ENCODE measurements around the gene CPAMD8. TPM values are rescaled to one million over a fixed set of nuclear protein-coding genes. Genes with fewer than 3 reads are reported as not detected.

CPAMD8 gene
- total and polyA plus RNA-seq, 9 of the 15 experiments (the other 6 are each of a cell fraction or from before 2014, with no cell fraction given) = 0.20 to 2.1 (median 1.3) TPM

DNA sequence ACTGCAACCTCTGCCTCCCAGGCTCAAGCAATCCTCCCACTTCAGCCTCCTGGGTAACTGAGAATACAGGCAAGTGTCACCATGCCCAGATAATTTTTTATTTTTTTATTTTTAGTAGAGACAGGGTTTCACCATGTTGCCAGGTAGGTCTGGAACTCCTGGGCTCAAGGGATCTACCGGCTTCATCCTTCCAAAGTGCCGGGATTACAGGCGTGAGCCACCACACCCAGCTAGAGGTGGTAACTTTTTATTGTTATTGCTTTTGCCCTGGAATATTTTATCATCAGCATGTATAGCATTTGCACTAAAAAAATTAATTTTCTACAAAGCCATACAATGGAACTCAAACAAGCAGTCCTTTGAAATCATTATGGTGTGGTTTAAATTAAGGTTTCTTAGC is 34.6 kb upstream of the CPAMD8 start (continued):
- no peak for TF ChIP-seq ZNF507 (tag; conservative IDR thresholded peaks at IDR 0.05)
- TF ChIP-seq MTF1 (CRISPR knock-in tag; IDR thresholded peaks at IDR 0.05; ENCODE audit: borderline replicate concordance) = no peak
- no peak for TF ChIP-seq CHD1 (IDR thresholded peaks at IDR 0.05; ENCODE audit: low read length)

GRCh38 chr19:17060802-17061201 is 34.2 kb upstream of the CPAMD8 start:
- no peaks in the 10 kb centered on the region for H3K27me3 ChIP-seq (ENCODE audit: control insufficient read depth in 2 of 2, insufficient read depth in 2 of 2, low read length in 2 of 2)
- intact Hi-C loops (cut with micrococcal nuclease) = no loop called here
- ATAC-seq (no peak), DNase-seq (ENCODE audit: extremely low read depth in 1 of 4, low spot score in 3 of 4) (no peak), FAIRE-seq (no peak)
- WGBS (ENCODE audit: insufficient coverage, low coverage, missing lambda C conversion rate) = 91% methylated on average over 3 of the region's 3 CpGs
- CTCF ChIA-PET (ENCODE audit: low intra/inter-chr PET ratio) = no interaction called here
- H3K79me2 ChIP-seq (ENCODE audit: control insufficient read depth, insufficient read depth, low read length) = peaks cover 41% of the 10 kb centered on the region
- in situ Hi-C loops (cut with MboI) = loop anchor here (10.0 kb wide), 1 partner anchor 324 kb away; no protein-coding TSS in a partner anchor
- H3K9me1 ChIP-seq (ENCODE audit: control insufficient read depth, insufficient read depth, low read length) = no peaks in the 10 kb centered on the region
- no peak overlapping the region for H2AFZ ChIP-seq (ENCODE audit: low read depth, low read length)
- no peak overlapping the region for H3K4me2 ChIP-seq (ENCODE audit: insufficient read depth, low read length)
- H3K4me3 ChIP-seq = no peak overlapping the region
- H3K36me3 ChIP-seq (ENCODE audit: control insufficient read depth, insufficient read depth, low read length) = peaks cover 89% of the 10 kb centered on the region
- no TSS peak for BruUV-seq (replicated peaks)
- no peaks in the 10 kb centered on the region; the same call in 1 of the 2 replicates for H4K20me1 ChIP-seq (replicated peaks; ENCODE audit: control insufficient read depth, insufficient read depth, low read length)
- H3K27ac ChIP-seq (ENCODE audit: extremely low read depth, low read depth, low read length) = no peak overlapping the region
- POLR2A ChIA-PET = no interaction called here
- H3K9me3 ChIP-seq (replicated peaks; ENCODE audit: control insufficient read depth, insufficient read depth, low read depth, low read length) = no peaks in the 10 kb centered on the region
- no peaks in the 10 kb centered on the region for H3K4me1 ChIP-seq (replicated peaks in 1 of 2; ENCODE audit: control insufficient read depth in 2 of 2, insufficient read depth in 2 of 2, low read length in 2 of 2)
- no peak overlapping the region for H3K9ac ChIP-seq (ENCODE audit: insufficient read depth in 1 of 2, low read depth in 2 of 2, low read length in 2 of 2)
- TF ChIP-seq GTF3C2 (IDR thresholded peaks at IDR 0.05; ENCODE audit: borderline replicate concordance, extremely low read depth, insufficient read length) (no peak), DDX20 (tag; IDR thresholded peaks at IDR 0.05; ENCODE audit: low read depth) (no peak), HDGF (IDR thresholded peaks at IDR 0.05) (no peak), EZH2 (IDR thresholded peaks at IDR 0.05; ENCODE audit: borderline replicate concordance, low read depth, low read length) (no peak), GABPB1 (CRISPR knock-in tag; IDR thresholded peaks at IDR 0.05) (no peak), MYNN (IDR thresholded peaks at IDR 0.05) (no peak), MYNN (CRISPR knock-in tag; IDR thresholded peaks at IDR 0.05) (no peak), POLR2G (IDR thresholded peaks at IDR 0.05; ENCODE audit: low read depth, low read length) (no peak), SIN3B (IDR thresholded peaks at IDR 0.05; ENCODE audit: low read depth) (no peak), EP300 (IDR thresholded peaks at IDR 0.05; ENCODE audit: low read length) (no peak), STAT5A (IDR thresholded peaks at IDR 0.05; ENCODE audit: borderline replicate concordance, low read length) (no peak), NELFE (IDR thresholded peaks at IDR 0.05; ENCODE audit: insufficient read depth, insufficient read length) (no peak), MCM2 (IDR thresholded peaks at IDR 0.05; ENCODE audit: low read depth) (no peak), HSF4 (CRISPR knock-in tag; IDR thresholded peaks at IDR 0.05; ENCODE audit: borderline replicate concordance) (no peak), TBL1XR1 (IDR thresholded peaks at IDR 0.05; ENCODE audit: low read length in 2 of 2) (no peak), NFATC3 (IDR thresholded peaks at IDR 0.05) (no peak), RBM39 (optimal IDR thresholded peaks at IDR 0.05; ENCODE audit: low read depth, low read length) (no peak)
